ENCODE measurements around the gene NFKB2.

DNA sequence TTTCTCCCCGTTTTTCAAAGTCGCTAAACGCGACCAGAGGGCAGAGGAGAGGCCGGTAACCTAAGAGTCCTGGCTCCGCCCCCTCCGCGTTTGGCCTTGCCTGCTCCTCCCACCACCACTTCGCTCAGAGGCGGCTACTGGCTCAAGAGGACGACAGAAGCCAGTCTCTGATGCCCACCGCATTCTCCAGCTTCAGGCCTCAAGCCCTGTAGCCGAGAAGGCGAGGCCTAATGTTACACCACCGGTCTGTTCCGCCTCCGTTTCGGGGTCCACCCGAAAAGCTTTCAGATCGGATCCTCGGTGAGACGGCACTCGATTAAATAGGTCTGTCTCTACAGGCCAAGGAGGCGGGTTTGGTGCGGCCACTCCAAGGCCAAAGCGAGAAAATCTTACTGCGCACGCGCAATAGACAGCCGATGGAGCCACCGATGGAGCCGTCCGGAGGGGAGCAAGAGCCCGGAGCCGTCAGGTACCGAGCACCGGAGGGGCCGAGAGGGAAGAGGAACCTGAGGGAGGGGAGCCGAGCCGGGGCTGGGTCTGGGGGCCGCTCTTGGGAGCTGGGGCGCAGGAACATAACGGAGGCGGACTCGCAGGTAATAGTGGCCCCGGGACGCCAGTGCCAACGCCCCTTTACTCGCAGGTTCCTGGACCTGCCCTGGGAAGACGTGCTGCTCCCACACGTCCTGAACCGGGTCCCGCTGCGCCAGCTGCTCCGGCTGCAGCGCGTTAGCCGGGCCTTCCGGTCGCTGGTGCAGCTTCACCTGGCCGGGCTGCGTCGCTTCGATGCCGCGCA is 25.4 kb downstream of the NFKB2 start, which contains the start of gene FBXL15:
- TF ChIP-seq, protein P1, sequence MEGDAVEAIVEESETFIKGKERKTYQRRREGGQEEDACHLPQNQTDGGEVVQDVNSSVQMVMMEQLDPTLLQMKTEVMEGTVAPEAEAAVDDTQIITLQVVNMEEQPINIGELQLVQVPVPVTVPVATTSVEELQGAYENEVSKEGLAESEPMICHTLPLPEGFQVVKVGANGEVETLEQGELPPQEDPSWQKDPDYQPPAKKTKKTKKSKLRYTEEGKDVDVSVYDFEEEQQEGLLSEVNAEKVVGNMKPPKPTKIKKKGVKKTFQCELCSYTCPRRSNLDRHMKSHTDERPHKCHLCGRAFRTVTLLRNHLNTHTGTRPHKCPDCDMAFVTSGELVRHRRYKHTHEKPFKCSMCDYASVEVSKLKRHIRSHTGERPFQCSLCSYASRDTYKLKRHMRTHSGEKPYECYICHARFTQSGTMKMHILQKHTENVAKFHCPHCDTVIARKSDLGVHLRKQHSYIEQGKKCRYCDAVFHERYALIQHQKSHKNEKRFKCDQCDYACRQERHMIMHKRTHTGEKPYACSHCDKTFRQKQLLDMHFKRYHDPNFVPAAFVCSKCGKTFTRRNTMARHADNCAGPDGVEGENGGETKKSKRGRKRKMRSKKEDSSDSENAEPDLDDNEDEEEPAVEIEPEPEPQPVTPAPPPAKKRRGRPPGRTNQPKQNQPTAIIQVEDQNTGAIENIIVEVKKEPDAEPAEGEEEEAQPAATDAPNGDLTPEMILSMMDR (IDR thresholded peaks at IDR 0.05): no peak
- TF ChIP-seq RELA (CRISPR knock-in tag; IDR thresholded peaks at IDR 0.05; ENCODE audit: borderline replicate concordance): no peak
- no peak for TF ChIP-seq NR2C2 (CRISPR knock-in tag; IDR thresholded peaks at IDR 0.05)
- TF ChIP-seq ESRRA (CRISPR knock-in tag; IDR thresholded peaks at IDR 0.05; ENCODE audit: borderline replicate concordance): no peak
- no peak for TF ChIP-seq CREB1 (CRISPR knock-in tag; IDR thresholded peaks at IDR 0.05)
- TF ChIP-seq FOXK1 (CRISPR knock-in tag; IDR thresholded peaks at IDR 0.05): no peak; the same call in 1 of the 2 replicates
- no peak for TF ChIP-seq TEAD4 (CRISPR knock-in tag; IDR thresholded peaks at IDR 0.05)
- no peak for TF ChIP-seq MXD4 (CRISPR knock-in tag; IDR thresholded peaks at IDR 0.05; ENCODE audit: borderline replicate concordance)

Data from WTC11 (cell line).